ENCODE results near the gene UPF1.
"Not testable (repeated sequence)": the region's sequence is repeated elsewhere in the genome, so short reads cannot be mapped to it uniquely, and the experiment has no call there.

UPF1 gene

DNA sequence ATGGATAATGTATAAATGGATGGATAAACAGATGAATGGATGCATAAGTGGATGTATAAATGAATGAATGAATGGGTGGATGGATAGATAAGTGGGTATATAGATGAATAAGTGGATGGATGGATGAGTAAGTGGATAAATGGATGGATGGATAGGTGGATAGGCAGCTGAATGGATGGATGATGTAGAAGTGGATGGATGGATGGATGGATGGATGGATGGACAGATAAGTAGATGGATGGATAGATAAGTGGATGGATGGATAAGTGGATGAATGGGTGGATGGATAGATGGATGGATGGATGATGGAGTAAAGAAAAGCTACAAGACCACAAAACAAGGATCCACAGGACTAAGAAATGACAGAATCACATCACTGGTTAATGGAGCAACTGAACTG, 31.7 kb upstream of the UPF1 start:
- no peak for DNase-seq

- DNase-seq, result no peak
Measured at GRCh38 chr19:18800636-18801035, 31.1 kb upstream of the UPF1 start.

DNA sequence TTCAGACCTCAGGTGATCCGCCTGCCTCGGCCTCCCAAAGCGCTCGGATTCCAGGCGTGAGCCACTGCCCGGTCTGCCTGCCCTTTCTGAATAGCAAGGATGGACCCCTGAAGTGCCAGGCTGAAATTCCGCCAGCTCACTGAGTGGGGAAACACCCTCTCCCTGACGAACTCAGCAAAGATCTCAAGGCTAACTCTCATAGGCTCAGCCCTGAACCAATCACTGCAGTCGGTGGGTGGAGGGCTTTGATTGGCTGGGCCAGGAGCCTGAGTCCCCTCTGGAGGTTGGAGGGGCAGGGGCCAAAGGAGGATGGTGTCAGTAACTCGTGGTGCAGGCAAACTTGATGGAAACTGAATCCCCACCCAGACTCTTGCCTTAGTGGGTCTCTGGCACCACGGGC, 29.4 kb upstream of the UPF1 start:
- DNase-seq, result no peak

DNA sequence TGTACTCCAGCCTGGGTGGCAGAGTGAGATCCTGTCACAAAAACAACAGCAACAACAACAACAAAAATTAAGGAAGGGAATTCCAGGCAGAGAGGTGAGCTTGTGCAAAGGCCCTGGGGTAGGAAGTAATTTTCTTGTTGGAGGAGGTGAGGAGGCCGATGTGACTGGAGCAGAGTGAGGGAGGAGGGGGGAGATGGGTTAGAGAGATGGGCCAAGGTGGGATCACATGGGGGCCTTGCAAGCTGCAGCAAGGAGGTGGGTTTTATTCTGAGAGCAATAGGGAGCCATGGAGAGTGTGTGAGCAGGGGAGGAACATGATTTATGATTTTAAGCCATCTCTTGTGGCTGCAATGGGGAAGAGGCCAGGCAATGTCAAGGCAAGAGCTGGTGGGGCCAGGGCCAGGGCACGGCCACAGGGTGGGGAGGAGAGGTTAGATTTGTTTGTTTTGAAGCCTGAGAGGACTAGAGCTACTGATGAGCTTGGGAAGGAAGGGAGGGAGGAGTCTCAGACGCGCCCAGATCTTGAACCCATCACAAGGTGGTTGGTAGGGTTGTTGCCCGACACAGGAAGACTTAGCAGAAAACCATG, 28.1 kb upstream of the UPF1 start:
- no peak for DNase-seq

DNA sequence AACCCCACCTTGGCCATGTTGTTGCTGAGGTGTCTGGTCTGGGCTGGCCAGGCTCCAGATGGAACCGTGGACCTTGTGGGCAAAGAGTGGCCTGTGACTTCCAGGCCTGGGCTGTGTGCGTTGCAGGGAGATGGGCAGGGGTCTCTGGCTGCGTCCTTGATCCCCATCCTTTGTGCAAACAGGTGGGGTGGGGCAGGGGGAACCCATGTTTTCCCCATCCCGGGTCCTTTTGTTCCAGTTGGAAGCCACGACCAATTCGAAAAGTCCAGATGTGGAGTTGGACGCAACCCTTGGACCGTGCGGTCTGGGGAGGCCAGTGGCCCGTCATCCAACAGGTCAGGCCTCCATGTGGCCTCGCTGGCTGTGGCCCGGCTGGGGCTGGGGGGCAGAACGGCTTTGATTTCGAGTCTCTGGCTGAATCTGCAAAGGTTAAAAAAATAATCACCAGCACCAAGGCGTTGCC, 27.6 kb upstream of the UPF1 start:
- no peak for DNase-seq

DNA sequence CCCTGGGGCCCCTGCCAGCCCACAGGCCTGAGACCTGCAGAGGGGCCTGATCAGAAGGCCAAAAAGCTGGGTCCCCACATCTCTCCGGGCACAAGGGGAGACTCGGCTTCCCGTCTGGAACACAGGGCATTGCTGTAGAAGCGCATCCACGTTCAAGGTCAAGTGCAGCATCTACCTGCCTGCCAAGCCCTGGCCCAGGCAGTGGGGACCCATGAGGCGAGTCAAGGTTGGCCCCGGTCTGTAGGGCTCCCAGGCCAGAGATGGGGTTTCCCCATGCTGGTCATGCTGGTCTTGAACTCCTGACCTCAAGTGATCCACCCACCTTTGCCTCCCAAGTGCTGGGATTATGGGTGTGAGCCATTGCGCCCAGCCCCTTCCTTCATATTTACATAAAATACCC, 27.1 kb upstream of the UPF1 start:
- no peak for DNase-seq

GRCh38 chr19:18807861-18808331, 23.9 kb upstream of the UPF1 start:
- peak; percentile 71 for DNase-seq

DNA sequence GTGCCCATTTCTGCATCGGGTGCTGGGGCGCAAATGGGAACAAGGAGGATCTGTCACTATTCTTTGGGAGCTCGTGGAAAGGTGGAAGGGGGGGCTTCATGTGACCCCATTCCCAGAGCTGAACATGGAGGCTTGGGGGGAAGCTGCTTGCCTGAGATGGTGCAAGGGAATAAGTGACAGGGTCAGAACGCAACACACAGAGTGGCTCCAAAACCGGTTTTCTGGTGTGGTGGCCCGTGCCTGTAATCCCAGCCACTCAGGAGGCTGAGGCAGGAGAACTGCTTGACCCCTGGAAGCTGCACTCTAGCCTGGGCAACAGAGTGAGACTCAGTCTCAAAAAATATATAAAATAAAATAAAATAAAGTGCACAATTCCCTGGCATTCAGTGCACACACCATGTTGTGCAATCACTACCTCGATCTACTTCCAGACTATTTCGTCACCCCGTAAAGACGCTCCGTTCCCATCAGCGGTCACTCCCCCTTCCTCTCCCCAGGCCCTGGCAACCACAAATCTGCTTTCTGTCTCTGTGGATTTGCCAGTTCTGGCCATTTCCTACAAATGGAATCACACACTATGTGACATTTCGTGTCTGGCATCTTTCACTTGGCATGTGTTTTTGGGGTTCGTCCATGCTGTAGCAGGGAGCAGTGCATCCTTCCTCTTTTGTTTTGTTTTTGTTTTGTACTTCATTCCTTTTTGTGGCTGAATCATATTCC, 22.4 kb upstream of the UPF1 start:
- peak; percentile 70 for DNase-seq

DNA sequence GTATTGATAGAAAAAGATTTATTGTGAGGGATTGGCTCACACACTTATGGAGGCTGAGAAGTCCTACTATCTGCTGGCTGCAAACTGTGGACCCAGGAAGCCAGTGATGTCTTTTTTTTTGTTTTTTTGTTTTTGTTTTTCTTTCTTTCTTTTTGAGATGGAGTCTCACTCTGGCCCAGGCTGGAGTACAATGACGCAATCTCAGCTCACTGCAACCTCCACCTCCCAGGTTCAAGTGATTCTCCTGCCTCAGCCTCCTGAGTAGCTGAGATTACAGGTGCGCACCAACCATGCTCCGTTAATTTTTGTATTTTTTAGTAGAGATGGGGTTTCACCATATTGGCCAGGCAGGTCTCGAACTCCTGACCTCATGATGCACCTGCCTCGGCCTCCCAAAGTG, 20.1 kb upstream of the UPF1 start:
- DNase-seq, result not testable (repeated sequence)

DNA sequence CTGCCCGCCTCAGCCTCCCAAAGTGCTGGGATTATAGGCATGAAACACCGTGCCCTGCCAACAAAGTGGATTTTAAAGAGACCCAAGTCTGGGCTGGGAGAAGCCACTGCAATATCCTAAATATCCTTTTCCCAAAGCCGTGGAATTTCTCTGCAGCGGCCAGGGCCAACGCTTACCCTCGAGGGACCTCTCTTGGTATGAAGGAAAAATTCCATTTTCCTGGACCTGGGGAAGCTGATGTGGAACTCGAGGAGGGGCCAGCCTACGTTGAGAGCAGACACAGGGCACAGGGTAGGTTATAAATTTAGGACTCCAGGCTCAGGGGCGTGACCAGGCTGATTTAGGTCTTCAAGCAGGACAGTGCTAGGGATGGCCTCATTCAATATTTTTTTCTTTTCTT, 17.7 kb upstream of the UPF1 start:
- DNase-seq, result peak; percentile 67

GRCh38 chr19:18815673-18816072, 16.1 kb upstream of the UPF1 start:
- DNase-seq, result no peak

GRCh38 chr19:18816645-18817044, 15.1 kb upstream of the UPF1 start:
- not testable (repeated sequence) for DNase-seq

DNA sequence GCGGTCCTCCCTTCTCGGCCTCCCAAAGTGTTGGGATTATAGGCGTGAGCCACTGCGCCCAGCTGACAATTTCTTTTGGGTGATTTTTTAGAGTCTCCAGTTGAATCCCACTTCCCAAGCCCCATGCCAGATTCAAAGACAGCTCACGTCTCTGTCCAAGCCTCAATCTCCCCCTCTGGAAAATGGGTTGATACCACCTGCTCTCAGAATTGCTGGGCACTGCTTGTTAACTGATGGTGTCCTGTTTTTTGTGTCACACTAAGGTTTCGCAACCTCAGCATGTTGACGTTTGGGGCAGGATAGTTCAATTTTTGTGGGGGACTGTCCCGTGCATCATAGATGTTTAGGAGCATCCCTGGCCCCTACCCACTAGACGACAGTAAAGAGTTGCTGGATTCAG, 14.2 kb upstream of the UPF1 start:
- DNase-seq, result no peak

- DNase-seq, result no peak
Measured at GRCh38 chr19:18828786-18829185, 3.0 kb upstream of the UPF1 start.

GRCh38 chr19:18830488-18830887, 1.3 kb upstream of the UPF1 start:
- no peak for DNase-seq

- no peak for DNase-seq
Measured at GRCh38 chr19:18832306-18833140, 764 bp downstream of the UPF1 start.

- no peak for DNase-seq
Measured at GRCh38 chr19:18833141-18833476, 1.4 kb downstream of the UPF1 start.

DNA sequence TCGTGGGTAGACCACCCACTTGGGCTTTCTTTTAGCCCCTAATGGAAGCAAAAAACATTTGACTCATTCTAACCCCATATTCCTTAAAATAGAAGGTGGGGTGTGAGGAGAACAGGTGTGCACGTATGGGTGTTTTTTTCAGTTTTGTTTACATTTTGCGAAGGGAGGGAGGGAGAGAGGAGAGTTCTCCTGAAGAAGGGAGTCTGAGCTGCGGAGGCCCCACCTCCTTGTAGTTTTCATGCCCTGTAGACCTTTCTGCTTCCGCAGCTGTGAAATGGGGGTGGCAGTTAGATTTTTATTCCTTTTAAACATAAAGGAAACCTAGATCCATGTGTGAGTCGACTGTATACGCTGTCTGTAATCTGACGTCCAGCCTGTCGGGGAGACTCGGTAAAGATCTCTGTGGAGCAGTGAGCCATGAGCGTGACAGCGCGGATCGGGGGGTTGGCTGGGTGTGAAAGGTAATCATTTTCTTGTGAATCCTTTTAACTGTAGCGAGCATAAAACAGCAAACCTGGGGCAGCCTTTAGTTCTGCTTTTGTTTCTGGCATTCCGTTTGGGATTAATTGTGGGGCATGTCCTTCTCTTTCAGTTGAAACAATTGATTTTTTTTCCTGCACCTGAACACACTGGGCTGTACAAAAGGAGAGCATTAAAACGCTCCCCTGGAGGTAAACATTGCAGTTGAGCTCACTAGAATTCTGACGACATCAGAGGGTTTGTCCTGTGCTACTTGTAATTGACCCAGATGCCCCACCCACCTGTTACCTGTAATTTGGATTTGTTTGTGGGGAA, 2.3 kb downstream of the UPF1 start:
- DNase-seq, result no peak

- DNase-seq, result no peak
Measured at GRCh38 chr19:18834644-18834984, 2.9 kb downstream of the UPF1 start.

- DNase-seq, result no peak
Measured at GRCh38 chr19:18839465-18840287, 7.9 kb downstream of the UPF1 start.

DNA sequence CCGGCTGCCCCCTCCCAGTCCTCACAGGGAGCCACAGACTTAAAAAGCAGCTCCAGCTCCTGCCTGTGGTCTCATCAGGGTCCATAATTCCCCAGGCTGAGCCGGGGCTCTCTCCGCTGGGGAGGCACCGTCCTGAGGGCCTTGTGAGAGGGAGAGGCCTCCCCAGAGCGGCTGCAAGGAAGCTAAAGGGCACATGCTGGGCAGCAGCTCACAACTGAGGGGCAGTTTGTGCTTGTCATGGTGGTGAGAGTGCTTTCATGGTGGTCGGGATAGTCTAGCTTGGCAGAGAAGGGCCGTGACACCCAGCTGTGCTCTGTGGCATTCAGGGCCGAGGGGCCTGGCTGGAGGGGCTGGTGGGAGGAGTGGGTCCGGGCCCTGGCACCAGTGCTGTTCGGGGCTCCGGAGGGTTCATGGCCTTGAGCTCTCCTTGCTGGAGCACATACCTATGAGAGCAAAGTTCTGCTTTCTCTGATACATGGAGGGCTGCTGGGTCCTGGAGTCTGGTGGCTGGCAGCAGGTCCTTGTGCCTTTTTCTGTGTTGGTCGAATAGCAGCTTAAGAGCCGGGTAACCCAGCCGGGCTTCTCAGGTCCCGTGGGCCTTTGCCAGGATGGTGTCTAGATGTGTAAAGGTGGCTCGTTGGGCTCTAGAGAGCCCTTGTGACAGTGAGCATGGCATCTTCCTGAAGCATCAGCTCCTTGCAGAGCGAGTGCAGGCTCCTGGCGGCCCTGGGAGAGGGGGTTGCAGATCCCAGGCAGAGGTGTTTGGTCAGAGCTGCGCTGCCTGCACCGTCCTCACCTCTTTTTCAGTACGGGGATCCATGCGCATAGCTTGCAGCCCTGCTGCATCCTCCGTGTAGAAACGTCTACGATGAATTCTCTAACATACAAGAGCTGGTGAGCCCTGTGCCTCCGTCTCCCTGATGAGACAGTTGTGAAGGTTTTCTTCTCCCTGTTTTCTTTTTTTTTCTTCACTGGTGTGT, 8.8 kb downstream of the UPF1 start:
- no peak for DNase-seq

Measured in fibroblast of upper back skin (primary cell).